Liver (tissue), 9 donors: ENCODE data around the gene PTCD2. TPM values are rescaled to one million over a fixed set of nuclear protein-coding genes. Genes with fewer than 3 reads are reported as not detected.
A peak's percentile ranks its signal among the peaks of the same experiment; 100 is the strongest.

Source experiments
- DNase-seq: peaks from one replicate; pipeline ENCODE4 v3.0.0-alpha.2; 2017; ENCODE audit warnings: low spot score
- H3K27ac ChIP-seq, 2 donors: one replicate each; pipeline ENCODE4 v1.7.0; 2013; ENCODE audit warnings: inconsistent platforms in 2 of 2, low read length in 2 of 2, control low read depth in 1 of 2, low read depth in 1 of 2, mild to moderate bottlenecking in 1 of 2
- H3K27me3 ChIP-seq, 4 donors: one replicate each; pipeline versions ENCODE4 v1.6.1 to v1.7.0; 2013; ENCODE audit warnings: low read length in 3 of 4, inconsistent platforms in 1 of 4, mild to moderate bottlenecking in 1 of 4, moderate library complexity in 1 of 4; ENCODE audit not compliant: control insufficient read depth in 4 of 4, insufficient read depth in 4 of 4
- H3K36me3 ChIP-seq, 4 donors: one replicate each; pipeline versions ENCODE4 v1.6.1 to v1.7.0; 2013; ENCODE audit warnings: low read length in 3 of 4, mild to moderate bottlenecking in 3 of 4, low read depth in 1 of 4, moderate library complexity in 1 of 4; ENCODE audit not compliant: control insufficient read depth in 4 of 4, insufficient read depth in 3 of 4
- H3K4me1 ChIP-seq, 4 donors: one replicate each; pipeline versions ENCODE4 v1.6.1 to v1.7.0; 2013; ENCODE audit warnings: low read length in 3 of 4, mild to moderate bottlenecking in 3 of 4, moderate library complexity in 1 of 4; ENCODE audit not compliant: control insufficient read depth in 4 of 4, insufficient read depth in 4 of 4
- H3K4me3 ChIP-seq, 3 donors: one replicate each; pipeline versions ENCODE4 v1.6.1 to v1.7.0; 2013; ENCODE audit warnings: low read length in 3 of 3, control low read depth in 1 of 3, low read depth in 1 of 3, mild to moderate bottlenecking in 1 of 3
- H3K9ac ChIP-seq, 2 donors: one replicate each; pipeline ENCODE4 v1.7.0; 2013; ENCODE audit warnings: low read length in 2 of 2, mild to moderate bottlenecking in 2 of 2, moderate library complexity in 2 of 2, control low read depth in 1 of 2, low read depth in 1 of 2
- H3K9me3 ChIP-seq, 4 donors: one replicate each; pipeline versions ENCODE4 v1.6.1 to v1.7.0; 2013; ENCODE audit warnings: low read length in 3 of 4; ENCODE audit not compliant: control insufficient read depth in 4 of 4
- ATF3 ChIP-seq: IDR thresholded peaks from 2 replicates; pipeline ENCODE4 v1.6.1; 2016; ENCODE audit warnings: antibody characterized with exemption
- EGR1 ChIP-seq, 2 donors: IDR thresholded peaks; 2 replicates each; pipeline ENCODE4 v1.6.1; 2016 to 2018; ENCODE audit warnings: antibody characterized with exemption in 2 of 2, low read depth in 2 of 2
- FOXA1 ChIP-seq: IDR thresholded peaks from 2 replicates; pipeline ENCODE4 v1.6.1; 2016; ENCODE audit warnings: antibody characterized with exemption
- GABPA ChIP-seq, 2 donors: IDR thresholded peaks in 1 of 2; conservative IDR thresholded peaks in 1 of 2; 2 replicates each; pipeline ENCODE4 v1.6.1; 2016; ENCODE audit warnings: antibody characterized with exemption in 2 of 2, mild to moderate bottlenecking in 1 of 2, moderate library complexity in 1 of 2
- HNF4A ChIP-seq, 2 donors: conservative IDR thresholded peaks; 2 replicates each; pipeline ENCODE4 v1.6.1; 2016; ENCODE audit warnings: antibody characterized with exemption in 2 of 2, mild to moderate bottlenecking in 2 of 2
- HNF4G ChIP-seq: IDR thresholded peaks from 2 replicates; pipeline ENCODE4 v1.6.1; 2016; ENCODE audit warnings: antibody characterized with exemption
- JUND ChIP-seq, 2 donors: IDR thresholded peaks; 2 replicates each; pipeline ENCODE4 v1.6.1; 2016; ENCODE audit warnings: antibody characterized with exemption in 2 of 2
- NR2F2 ChIP-seq: IDR thresholded peaks from 2 replicates; pipeline ENCODE4 v1.6.1; 2016; ENCODE audit warnings: antibody characterized with exemption
- RAD21 ChIP-seq, 2 donors: IDR thresholded peaks; 2 replicates each; pipeline ENCODE4 v1.6.1; 2016; ENCODE audit warnings: antibody characterized with exemption in 2 of 2, mild to moderate bottlenecking in 2 of 2
- REST ChIP-seq: IDR thresholded peaks from 2 replicates; pipeline ENCODE4 v1.6.1; 2016; ENCODE audit warnings: antibody characterized with exemption, mild to moderate bottlenecking
- RXRA ChIP-seq, 2 donors: IDR thresholded peaks; 2 replicates each; pipeline ENCODE4 v1.6.1; 2017 to 2018; ENCODE audit warnings: antibody characterized with exemption in 2 of 2, mild to moderate bottlenecking in 1 of 2
- SP1 ChIP-seq: IDR thresholded peaks from 2 replicates; pipeline ENCODE4 v1.6.1; 2018; ENCODE audit warnings: antibody characterized with exemption, mild to moderate bottlenecking
- YY1 ChIP-seq: IDR thresholded peaks from 2 replicates; pipeline ENCODE4 v1.6.1; 2016; ENCODE audit warnings: antibody characterized with exemption, mild to moderate bottlenecking
- WGBS: extraction: QIAGEN DNeasy Blood & Tissue Kit; methylation state at CpG from one replicate; pipeline ENCODE4 v1.1.7; 2013; 5-methylcytosine and 5-hydroxymethylcytosine counted together
- polyA plus RNA-seq, 2 donors: library from polyadenylated mRNA; stranded (reverse) in 1 of 2; unstranded in 1 of 2; fragments of 200-250 nt in 1 of 2; fragments of >200 nt in 1 of 2; fragmentation: Nextera tagmentation in 1 of 2; extraction: Ambion mirVana in 1 of 2; gene quantifications; one replicate each; pipeline versions ENCODE4 v1.2.1 to v1.2.3, GENCODE V29; 2013 to 2015
- total RNA-seq, 2 donors: library from RNA; depleted of rRNA; stranded (reverse); fragments of >200 nt; gene quantifications; one replicate each; pipeline ENCODE4 v1.2.3, GENCODE V29; 2014
- TF ChIP-seq, protein P1 (sequence below): IDR thresholded peaks from 2 replicates; pipeline ENCODE4 v1.6.1; 2016; ENCODE audit warnings: antibody characterized with exemption
- TF ChIP-seq, protein P2 (sequence below): fragments of 150-350 bp; IDR thresholded peaks from 2 replicates; pipeline ENCODE4 v1.5.1; 2017; ENCODE audit warnings: improper control_type of control experiment, low read depth, low read length; ENCODE audit not compliant: missing input control
- TF ChIP-seq, protein P3 (sequence below): IDR thresholded peaks from 2 replicates; pipeline ENCODE4 v1.6.1; 2016; ENCODE audit warnings: antibody characterized with exemption
- donor health status: healthy.
- donor health status: healthy.
- donor health status: healthy.
- donor health status: healthy.
- donor health status: healthy.

The PTCD2 gene
- total and polyA plus RNA-seq, 4 donors = 4.4 to 5.9 (median 5.2) TPM

DNA sequence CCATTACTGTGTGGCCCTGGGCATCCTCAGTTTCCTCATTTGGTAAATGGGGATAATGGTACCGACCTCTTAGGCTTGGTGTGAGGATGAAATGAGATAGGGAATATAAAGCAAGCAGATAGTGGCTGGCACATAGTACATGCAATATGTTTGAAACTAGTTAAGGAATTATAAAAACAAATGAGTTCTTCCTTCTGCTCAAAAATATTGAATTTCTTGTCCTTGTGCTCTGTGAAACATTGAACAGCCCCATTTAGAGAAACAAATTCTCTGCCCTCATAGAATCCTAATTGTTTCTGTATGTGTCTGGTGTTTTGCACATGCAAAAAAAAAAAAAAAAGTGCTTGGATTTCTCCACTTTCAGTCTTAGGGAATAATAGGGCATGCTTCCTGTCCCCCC is 39.7 kb downstream of the PTCD2 start:
- Histone ChIP-seq H3K27me3 (no peaks in the 10 kb centered on the region), H3K9ac (no peak overlapping the region), H3K4me1 (no peaks in the 10 kb centered on the region), H3K36me3 (peaks cover 7 to 27% (median 12%) of the 10 kb centered on the region in 4 donors), H3K4me3 (no peak overlapping the region), H3K9me3 (no peaks in the 10 kb centered on the region), H3K27ac (no peak overlapping the region)
- TF ChIP-seq GABPA (IDR thresholded peaks at IDR 0.05 in 1 of 2, conservative IDR thresholded peaks at IDR 0.05 in 1 of 2) (no peak), RAD21 (IDR thresholded peaks at IDR 0.05) (no peak), EGR1 (IDR thresholded peaks at IDR 0.05; ENCODE audit: low read depth in 2 of 2) (no peak), RXRA (IDR thresholded peaks at IDR 0.05) (no peak), JUND (IDR thresholded peaks at IDR 0.05) (no peak), HNF4A (conservative IDR thresholded peaks at IDR 0.05) (no peak), FOXA1 (no peak), SP1 (no peak), YY1 (no peak)
- TF ChIP-seq, protein P1, sequence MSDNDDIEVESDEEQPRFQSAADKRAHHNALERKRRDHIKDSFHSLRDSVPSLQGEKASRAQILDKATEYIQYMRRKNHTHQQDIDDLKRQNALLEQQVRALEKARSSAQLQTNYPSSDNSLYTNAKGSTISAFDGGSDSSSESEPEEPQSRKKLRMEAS = no peak
- TF ChIP-seq, protein P2, sequence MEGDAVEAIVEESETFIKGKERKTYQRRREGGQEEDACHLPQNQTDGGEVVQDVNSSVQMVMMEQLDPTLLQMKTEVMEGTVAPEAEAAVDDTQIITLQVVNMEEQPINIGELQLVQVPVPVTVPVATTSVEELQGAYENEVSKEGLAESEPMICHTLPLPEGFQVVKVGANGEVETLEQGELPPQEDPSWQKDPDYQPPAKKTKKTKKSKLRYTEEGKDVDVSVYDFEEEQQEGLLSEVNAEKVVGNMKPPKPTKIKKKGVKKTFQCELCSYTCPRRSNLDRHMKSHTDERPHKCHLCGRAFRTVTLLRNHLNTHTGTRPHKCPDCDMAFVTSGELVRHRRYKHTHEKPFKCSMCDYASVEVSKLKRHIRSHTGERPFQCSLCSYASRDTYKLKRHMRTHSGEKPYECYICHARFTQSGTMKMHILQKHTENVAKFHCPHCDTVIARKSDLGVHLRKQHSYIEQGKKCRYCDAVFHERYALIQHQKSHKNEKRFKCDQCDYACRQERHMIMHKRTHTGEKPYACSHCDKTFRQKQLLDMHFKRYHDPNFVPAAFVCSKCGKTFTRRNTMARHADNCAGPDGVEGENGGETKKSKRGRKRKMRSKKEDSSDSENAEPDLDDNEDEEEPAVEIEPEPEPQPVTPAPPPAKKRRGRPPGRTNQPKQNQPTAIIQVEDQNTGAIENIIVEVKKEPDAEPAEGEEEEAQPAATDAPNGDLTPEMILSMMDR = no peak
- 98% methylated on average over 1 of the region's 1 CpG for WGBS
- no peak for DNase-seq

DNA sequence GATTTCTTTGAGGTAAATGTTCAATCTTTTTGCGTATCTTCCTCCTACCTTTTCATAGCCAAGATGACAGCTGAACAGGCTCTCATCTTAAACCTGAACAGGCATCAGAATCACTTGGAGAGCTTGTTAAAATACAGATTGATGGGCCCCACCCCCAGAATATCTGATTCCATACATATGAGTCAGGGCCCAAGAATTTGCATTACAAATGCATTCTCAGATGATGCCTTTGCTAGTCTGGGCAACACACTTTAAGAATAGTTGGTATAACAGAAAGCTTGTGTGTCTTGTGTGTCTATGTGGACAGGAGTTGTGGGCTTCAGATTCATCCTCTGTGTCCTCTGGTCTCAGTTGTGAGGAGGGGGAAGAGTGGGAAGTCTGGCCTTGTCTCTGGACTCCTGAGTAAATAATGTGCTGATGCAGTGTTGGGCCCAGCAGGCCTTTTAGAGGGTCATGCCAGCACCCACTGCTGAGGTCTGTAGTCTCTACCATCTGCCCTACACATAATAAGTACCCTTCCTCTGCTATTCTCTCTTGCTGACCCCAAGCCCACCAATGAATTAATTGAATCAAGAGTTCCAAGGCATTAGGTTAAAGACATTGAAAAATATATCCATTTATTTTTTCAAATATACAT is 43.1 kb downstream of the PTCD2 start:
- peaks cover 6 to 25% (median 12%) of the 10 kb centered on the region in 4 donors for H3K36me3 ChIP-seq
- peak overlapping the region in 1 of 2 donors; percentile 4 for H3K9ac ChIP-seq
- no peak for DNase-seq
- H3K27me3 ChIP-seq = no peaks in the 10 kb centered on the region
- H3K27ac ChIP-seq = no peak overlapping the region
- no peaks in the 10 kb centered on the region for H3K4me1 ChIP-seq
- 100% methylated on average over 1 of the region's 1 CpG for WGBS
- H3K9me3 ChIP-seq = no peaks in the 10 kb centered on the region
- no peak for TF ChIP-seq NR2F2
- TF ChIP-seq, protein P3, sequence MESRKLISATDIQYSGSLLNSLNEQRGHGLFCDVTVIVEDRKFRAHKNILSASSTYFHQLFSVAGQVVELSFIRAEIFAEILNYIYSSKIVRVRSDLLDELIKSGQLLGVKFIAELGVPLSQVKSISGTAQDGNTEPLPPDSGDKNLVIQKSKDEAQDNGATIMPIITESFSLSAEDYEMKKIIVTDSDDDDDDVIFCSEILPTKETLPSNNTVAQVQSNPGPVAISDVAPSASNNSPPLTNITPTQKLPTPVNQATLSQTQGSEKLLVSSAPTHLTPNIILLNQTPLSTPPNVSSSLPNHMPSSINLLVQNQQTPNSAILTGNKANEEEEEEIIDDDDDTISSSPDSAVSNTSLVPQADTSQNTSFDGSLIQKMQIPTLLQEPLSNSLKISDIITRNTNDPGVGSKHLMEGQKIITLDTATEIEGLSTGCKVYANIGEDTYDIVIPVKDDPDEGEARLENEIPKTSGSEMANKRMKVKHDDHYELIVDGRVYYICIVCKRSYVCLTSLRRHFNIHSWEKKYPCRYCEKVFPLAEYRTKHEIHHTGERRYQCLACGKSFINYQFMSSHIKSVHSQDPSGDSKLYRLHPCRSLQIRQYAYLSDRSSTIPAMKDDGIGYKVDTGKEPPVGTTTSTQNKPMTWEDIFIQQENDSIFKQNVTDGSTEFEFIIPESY = no peak
- TF ChIP-seq JUND (IDR thresholded peaks at IDR 0.05) = no peak
- TF ChIP-seq YY1 = no peak
- no peak for TF ChIP-seq SP1
- TF ChIP-seq, protein P1 = no peak
- TF ChIP-seq, protein P2 = no peak
- no peak for TF ChIP-seq HNF4A (conservative IDR thresholded peaks at IDR 0.05)
- no peak for TF ChIP-seq GABPA (IDR thresholded peaks at IDR 0.05 in 1 of 2, conservative IDR thresholded peaks at IDR 0.05 in 1 of 2)
- TF ChIP-seq ATF3 = no peak
- TF ChIP-seq REST = no peak
- no peak for TF ChIP-seq RXRA (IDR thresholded peaks at IDR 0.05)
- no peak for TF ChIP-seq EGR1 (IDR thresholded peaks at IDR 0.05; ENCODE audit: low read depth in 2 of 2)
- no peak for TF ChIP-seq HNF4G
- H3K4me3 ChIP-seq = no peak overlapping the region
